NCI-H1694 (cell line): ENCODE results near the gene MYMK.
"Not testable (repeated sequence)": the region's sequence is repeated elsewhere in the genome, so short reads cannot be mapped to it uniquely, and the experiment has no call there.

ENCODE experiments used
- DNase-seq: peaks from one replicate; lab custom pipeline; 2025; lab: John Stamatoyannopoulos, UW

MYMK gene, protein sequence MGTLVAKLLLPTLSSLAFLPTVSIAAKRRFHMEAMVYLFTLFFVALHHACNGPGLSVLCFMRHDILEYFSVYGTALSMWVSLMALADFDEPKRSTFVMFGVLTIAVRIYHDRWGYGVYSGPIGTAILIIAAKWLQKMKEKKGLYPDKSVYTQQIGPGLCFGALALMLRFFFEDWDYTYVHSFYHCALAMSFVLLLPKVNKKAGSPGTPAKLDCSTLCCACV

DNA sequence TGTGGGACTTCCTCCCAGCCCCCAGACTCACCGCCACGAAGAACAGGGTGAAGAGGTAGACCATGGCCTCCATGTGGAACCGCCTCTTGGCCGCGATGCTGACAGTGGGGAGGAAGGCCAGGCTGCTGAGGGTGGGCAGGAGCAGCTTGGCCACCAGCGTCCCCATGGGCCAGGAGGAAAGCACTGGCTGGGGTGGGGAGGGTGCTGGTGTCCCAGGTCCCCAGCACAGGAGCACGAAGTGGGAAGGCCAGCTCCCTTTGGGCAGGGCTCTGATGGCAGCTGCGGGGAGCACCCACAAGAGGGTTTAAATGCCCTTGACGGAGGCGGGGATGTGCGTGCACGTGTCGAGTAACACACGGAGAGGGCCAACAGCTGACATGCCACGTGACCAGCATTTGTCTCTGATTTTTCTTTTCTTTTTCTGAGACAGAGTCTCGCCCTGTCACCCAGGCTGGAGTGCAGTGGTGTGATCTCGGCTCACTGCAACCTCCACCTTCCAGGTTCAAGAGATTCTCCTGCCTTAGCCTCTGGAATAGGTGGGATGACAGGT is at the start of gene MYMK:
MYMK (minus strand) TSS at position 281 of the 550 bp plus-strand sequence; CDS start at position 166, 115 bp downstream.
- DNase-seq: no peak

DNA sequence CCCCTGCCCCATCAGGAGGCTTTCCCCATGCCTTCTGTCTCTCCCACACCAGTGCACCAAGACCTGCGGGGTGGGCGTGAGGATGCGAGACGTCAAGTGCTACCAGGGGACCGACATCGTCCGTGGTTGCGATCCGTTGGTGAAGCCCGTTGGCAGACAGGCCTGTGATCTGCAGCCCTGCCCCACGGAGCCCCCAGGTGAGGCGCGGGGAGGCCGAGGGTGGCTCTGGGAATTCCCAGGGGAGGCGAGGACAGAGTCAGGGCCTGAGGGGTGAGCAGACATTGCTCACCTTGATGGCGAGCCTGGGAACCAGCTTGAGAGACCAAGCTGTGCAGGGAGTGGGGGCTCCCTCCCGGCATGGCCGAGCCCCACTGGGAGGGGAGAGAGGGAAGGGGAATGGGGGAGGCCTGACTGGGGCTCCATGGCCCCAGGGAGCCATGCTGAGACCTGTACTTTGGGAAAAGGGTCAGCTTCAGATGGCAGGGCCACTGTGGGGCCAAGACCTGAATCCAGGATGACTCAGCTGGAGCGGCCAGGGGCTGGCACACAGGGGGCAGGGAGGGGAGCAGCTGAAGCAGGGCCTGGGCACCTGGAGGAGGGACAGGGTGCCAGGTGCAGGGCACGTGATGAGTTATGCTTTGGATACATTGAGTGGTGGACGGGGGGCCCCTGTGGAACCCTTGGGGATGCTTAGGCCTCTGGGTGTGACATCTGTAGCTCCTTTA is 49.2 kb upstream of the MYMK start:
- DNase-seq: no peak

DNA sequence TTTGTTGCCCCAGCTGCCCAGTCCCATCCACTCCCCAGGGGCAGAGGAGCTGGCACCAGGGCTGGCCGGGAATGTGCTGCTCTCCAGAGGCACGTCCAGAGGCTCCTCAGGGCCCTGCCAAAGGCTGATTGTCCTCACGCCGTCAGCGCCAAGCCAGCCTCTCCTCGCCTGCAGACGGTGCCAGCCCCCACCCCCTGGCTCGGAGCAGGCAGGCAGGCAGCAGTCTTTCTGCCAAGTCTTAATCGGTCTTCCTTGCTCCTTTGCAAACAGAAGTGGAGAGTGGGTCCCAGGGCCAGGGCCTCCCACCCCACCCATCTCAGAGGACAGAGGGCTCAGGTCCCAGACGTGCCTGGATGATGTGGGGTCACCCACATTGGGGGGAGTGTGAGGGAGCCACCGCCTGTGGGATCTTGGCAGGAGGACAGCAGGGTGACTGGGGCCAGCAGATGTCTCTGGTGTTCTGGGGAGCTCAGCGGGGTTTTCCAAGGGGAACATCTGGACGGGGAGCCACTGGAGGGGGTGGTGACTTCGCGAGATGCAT is 48.1 kb upstream of the MYMK start:
- DNase-seq: no peak

DNA sequence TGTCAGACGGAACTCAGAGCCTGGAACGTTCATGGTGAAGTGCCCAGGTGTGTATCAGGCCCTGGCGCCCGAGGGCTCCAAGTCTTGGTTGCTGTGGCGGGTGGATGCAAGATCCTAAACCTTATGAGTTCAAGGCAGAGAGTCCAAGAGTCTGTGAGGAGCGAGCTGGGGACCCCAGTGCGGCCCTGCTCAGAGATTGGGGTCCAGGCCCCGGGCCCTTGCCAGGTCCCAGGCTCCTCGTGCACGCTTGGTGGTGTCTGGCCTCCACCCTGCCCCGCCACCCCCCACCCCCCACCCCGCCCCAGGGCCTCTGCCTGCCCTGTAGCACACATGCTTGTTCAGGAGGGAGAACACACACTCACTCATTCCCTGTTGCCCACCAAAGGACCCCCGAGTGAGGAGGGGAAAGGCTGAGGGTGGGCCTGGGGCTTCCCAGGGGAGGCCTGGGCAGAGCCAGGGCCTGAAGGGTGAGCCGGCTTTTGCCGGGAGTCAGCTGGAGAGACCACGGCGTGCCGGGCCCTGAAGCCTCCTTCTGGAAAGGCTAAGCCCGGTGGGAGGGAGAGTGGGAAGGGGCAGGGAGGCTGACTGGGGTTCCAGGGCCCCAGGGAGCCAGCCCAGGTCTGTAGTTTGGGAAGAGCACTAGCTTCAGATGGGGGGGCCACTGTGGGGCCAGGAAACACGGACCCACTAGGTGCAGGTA is 47.3 kb upstream of the MYMK start:
- DNase-seq: no peak

DNA sequence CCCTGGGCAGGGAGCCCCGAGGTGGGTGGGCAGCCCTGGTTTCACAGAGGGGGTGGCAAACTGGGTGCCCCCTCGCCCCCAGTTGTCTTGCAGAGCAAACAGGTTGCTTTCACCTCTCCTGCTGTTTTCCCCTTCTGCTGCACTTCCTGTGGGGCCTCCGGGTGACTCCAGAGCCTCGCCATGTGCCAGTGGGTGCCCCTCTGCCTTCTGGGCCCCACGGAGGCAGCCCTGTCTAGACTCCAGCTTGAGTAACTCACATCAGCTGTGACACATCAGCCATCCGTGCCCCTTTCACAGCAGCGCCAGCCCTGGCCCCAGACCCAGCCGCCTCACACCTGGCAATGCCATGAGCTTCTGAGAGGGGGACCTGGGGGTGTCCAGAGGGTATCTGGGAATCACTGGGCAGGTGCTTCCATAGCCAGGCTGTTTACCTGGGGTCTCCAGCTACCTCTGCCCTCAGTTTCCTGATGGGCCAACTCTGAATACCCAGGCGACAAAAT is 46.7 kb upstream of the MYMK start:
- DNase-seq: no peak

DNA sequence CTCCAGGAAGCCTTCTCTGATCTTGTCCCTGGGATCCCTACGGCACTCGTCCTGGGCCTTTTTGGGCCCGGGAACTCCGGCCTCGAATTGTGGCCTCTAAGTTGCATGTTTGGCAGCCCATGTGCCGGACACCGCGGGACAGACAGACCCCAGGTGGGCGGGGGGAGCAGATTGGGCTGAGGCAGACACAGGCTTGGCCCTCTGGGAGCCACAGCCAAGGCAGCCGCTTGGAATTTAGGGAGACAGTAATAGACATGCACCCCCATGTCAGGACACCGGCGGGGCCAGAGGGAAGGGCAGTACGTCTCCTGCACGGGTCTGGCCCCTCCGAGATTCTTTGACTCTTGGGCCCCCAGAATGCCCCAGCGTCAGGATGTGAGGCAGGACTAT is 45.9 kb upstream of the MYMK start:
- DNase-seq: no peak

DNA sequence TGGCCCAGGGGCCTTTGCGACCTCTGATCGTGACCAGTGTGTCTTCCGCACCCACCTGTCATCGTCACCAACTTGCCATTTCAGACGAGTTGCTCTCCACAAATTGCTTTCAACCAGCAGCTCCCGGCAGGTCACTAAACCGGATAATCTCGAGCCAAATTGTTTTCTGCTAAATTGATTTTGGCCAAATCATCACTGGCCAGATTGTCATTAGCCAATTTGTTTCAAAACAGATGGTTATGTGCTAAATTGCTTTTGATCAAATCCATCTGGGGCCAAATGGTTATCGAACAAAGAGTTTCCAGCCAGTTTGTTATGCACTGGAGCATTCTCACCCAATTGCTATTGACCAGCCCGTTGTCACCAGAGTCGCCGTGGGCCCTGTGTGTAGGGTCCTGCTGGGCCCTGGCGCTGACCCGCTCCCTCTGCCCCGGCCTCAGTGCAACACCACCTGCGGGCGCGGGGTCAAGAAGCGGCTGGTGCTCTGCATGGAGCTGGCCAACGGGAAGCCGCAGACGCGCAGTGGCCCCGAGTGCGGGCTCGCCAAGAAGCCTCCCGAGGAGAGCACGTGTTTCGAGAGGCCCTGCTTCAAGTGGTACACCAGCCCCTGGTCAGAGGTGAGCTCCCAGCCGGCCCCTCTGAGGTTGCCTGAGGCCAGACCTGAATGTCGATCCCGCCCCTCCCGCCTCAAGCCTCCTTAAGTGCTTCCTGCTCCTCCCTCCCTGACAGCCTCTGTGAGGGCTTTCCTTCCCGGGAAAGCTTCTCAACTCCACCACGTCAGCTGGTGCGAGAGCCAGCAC is 45.3 kb upstream of the MYMK start:
- no peak for DNase-seq

DNA sequence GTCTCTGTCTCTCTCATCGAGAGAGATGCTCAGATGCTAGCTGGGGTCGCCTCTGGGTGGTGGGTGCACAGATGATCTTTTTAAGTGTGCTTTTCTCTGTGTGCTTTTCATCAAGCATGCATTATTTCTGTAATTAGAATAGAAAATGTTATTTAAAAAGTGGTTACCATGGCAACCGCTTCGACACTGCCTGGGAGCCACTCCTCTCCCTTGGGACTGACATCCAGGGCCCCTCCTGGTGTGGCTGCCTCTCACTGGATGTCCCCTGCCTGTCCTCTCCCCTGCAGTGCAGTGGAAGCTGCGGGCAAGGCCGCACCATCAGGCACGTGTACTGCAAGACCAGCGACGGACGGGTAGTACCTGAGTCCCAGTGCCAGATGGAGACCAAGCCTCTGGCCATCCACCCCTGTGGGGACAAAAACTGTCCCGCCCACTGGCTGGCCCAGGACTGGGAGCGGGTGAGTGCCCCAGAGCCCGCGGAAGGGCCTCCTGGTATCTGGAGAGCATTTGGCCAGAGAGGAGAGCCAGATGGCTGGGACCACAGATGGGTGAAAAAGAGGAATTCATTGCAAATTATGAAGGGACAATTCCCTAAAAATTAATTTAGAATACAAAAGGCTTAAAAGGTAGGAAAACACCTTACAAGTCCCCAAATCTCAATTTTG is 44.5 kb upstream of the MYMK start:
- no peak for DNase-seq

DNA sequence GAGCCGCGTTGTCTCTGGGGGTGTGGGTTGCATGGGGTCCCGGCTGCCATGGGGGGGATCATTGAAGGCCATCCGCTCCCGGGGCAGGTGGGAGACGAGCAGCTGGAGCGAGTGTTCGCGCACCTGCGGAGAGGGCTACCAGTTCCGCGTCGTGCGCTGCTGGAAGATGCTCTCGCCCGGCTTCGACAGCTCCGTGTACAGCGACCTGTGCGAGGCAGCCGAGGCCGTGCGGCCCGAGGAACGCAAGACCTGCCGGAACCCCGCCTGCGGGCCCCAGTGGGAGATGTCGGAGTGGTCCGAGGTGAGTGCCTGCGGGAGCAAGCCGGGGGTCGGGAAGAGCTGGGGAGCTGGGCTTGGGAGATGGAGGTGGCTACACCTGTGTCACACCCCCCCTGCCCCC is 43.4 kb upstream of the MYMK start:
- DNase-seq: no peak

DNA sequence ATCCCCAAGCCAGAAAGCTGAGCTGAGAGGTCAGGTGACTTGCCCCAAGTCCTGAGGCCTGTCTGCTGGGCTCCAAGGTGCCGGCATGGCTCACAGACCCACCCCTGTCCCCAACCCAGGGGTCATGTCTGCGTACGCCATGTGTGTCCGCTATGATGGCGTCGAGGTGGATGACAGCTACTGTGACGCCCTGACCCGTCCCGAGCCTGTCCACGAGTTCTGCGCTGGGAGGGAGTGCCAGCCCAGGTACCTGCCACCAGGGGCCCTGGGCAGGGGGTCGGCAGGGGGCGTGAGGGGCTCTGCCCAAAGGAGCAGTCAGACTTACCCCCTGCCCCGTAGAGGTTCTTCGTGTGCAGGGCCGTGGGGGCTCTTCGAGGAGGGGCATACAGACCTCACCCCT is 42.1 kb upstream of the MYMK start:
- DNase-seq: no peak

DNA sequence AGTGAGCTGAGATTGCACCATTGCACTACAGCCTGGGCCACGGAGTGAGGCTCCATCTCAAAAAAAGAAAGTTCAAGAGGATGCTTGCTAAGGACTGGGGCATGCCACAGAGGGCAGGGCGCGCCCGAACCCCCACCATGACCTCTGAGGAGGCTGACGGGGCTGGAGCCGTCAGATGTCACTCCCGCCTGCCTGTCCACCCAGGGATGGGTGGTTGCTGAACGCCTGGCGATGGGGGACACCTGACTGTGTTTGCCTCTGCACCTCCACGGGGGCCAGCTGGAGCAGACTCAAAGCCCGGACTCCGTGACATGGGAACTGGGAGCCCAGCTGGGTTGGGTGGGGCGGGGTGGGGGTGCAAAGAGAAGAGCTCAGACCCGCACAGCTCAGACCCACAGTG is 41.6 kb upstream of the MYMK start:
- no peak for DNase-seq

DNA sequence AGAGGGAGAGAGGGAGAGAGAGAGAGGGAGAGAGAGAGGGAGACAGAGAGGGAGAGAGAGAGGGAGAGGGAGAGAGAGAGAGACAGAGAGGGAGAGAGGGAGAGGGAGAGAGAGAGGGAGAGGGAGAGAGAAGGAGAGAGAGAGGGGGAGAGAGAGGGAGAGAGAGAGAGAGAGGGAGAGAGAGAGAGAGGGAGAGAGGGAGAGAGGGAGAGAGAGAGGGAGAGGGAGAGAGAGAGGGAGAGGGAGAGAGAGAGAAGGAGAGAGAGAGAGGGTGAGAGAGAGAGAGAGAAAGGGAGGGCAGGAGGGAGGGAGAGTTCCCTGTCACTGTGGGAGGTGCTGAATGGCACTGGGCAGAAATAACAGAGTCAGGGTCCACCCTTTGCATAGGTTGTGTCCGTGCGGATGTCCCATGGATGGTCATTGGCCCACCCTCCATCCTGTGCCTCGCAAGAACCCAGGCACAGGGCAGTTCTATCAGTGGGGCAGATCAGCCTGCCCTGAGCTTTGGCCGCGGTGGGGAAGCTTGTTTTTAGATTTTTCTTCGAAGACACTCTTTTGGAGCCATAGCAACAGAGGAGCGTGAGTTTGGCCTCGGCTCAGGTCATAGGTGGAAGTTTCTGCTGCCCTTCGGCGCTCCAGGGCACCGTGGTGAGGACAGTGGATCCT is 39.8 kb upstream of the MYMK start:
- DNase-seq: no peak

DNA sequence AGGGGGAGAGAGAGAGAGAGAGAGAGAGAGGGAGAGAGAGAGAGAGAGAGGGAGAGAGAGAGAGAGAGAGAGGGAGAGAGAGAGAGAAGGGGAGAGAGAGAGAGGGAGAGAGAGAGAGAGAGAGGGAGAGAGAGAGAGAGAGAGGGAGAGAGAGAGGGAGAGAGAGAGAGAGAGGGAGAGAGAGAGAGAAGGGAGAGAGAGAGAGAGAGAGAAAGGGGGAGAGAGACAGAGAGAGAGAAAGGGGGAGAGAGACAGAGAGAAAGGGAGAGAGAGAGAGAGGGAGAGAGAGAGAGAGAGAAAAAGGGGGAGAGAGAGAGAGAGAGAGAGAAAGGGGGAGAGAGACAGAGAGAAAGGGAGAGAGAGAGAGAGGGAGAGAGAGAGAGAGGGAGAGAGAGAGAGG is 39.1 kb upstream of the MYMK start:
- not testable (repeated sequence) for DNase-seq

DNA sequence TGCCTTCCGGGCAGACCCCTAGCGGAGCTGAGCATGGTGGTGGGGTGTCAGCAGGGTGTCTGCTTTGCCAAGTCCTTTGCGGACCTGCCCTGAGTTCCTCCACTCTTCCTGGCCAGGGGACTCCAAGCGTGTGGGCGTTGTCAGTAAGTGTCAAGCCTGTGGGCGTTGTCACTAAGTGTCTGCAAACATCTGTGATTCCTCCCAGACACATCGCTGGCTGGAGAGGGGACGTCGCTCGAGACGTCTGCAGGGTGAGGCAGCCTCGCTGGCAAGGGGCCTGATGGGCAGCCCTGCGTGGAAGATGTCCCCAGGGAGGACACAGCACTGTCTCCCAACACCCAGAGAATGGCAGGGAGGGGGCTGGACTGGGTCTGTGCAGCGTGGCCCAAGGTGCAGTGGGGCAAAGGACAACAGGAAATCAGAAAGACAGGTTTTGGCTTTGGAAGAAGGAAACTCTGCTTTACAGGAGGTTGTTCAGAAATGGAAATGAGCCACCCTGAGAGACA is 38.6 kb upstream of the MYMK start:
- no peak for DNase-seq

DNA sequence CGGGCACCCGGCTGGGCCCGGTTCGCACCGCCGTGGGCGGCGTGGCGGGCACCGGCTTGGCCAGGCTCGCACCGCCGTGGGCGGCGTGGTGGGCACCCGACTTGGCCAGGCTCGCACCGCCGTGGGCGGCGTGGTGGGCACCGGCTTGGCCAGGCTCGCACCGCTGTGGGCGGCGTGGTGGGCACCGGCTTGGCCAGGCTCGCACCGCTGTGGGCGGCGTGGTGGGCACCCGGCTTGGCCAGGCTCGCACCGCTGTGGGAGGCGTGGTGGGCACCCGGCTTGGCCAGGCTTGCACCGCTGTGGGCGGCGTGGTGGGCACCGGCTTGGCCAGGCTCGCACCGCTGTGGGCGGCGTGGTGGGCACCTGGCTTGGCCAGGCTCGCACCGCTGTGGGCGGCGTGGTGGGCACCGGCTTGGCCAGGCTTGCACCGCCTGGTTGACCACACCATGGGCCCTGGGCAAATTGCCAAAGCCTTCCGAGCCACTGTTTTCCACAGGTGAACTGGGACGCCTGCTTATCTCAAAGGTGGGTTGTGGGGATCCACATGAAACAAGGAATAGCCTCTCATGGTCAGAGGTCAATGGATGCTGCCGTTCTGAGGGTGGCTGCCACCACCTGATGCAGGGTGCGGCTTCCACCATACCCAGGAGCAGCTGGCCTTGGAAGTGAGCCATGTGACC is 38.0 kb upstream of the MYMK start:
- no peak for DNase-seq

DNA sequence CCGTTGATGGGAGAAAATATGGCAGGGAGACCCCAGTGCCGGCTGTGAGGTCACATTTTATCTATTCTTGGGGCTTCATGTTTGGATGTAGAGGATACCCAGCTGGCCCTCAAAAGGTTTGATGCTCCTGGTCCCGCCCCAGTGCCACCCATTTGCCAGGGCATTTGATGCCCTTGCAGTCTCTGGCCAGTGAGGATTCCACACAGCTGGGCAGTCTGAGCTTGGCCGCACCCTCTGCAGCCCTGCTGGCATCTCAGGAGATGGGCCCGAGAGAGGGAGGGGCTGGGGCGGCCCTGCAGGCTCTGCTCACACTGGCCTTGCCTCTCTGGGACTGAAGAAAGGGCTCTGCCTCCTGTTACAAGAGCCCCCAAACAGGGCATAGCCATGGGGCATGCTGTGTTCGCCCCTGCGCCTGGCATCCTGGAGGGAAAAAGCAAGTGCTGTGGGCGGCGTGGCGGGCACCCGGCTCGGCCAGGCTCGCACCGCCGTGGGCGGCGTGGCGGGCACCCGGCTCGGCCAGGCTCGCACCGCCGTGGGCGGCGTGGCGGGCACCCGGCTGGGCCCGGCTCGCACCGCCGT is 37.3 kb upstream of the MYMK start:
- no peak for DNase-seq

DNA sequence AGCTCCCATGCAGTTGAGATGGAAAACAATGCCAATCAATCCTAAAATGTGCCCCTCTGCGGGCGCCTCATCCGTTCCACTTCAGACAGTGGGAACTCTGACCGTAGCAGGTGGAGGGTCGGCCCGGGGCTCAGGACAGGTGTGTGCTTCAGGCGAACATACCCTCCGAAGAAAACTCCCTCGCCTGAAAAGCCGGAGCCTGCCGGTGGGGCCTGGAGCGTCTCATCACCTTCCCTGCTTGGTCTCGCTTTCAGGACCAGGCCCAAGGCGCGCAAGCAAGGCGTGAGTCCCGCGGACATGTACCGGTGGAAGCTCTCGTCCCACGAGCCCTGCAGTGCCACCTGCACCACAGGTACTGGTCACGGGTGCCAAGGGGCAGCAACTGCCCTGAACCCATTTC is 36.2 kb upstream of the MYMK start:
- no peak for DNase-seq

DNA sequence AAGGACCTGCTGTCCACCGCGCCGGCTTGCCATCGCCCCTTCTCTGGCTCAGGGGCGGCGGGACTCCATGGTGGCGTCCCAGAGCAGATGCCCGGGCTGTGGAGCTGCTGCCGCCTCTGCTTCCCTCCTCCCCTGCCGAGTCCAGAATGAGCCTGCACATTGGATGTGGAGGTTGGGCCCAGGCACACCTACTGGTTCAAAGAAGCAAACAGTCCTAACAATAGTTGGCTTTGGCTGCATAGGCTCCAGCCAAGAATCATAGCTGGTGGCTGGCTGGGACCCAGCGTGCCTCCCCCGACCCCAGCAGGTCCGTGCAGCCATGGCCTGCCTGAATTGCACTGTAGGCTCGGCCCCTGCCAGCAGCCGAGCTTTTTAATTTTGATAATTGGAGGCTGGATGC is 35.6 kb upstream of the MYMK start:
- DNase-seq: no peak
